ENCODE results near the gene CDON.

DNA sequence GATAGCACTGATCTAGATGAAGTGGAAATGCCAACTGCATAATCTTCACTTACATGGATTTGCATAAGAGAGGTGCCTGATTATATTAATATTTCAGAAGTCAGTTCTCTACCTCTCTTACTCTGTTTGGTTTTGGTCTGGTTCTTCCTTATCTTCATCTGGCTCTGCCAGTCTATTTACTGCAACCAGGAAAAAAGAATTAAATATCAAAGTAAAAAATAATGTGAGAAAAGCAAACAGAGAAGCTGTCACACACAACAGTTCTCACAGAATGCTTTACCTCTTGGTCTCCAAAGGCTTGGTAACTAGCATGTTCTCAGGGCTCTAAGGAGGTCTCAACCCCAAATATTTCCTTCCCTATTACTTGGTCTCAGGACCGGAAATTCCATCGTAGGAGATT lies 110.1 kb downstream of the CDON start:
- TF ChIP-seq, protein P1, sequence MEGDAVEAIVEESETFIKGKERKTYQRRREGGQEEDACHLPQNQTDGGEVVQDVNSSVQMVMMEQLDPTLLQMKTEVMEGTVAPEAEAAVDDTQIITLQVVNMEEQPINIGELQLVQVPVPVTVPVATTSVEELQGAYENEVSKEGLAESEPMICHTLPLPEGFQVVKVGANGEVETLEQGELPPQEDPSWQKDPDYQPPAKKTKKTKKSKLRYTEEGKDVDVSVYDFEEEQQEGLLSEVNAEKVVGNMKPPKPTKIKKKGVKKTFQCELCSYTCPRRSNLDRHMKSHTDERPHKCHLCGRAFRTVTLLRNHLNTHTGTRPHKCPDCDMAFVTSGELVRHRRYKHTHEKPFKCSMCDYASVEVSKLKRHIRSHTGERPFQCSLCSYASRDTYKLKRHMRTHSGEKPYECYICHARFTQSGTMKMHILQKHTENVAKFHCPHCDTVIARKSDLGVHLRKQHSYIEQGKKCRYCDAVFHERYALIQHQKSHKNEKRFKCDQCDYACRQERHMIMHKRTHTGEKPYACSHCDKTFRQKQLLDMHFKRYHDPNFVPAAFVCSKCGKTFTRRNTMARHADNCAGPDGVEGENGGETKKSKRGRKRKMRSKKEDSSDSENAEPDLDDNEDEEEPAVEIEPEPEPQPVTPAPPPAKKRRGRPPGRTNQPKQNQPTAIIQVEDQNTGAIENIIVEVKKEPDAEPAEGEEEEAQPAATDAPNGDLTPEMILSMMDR (IDR thresholded peaks at IDR 0.05 in 4 of 5, conservative IDR thresholded peaks at IDR 0.05 in 1 of 5) = no peak
- no peak for TF ChIP-seq POLR2A (IDR thresholded peaks at IDR 0.05)

Measured in gastrocnemius medialis (tissue), 4 donors.